ENCODE measurements around the gene AUTS2.

Gene AUTS2

DNA sequence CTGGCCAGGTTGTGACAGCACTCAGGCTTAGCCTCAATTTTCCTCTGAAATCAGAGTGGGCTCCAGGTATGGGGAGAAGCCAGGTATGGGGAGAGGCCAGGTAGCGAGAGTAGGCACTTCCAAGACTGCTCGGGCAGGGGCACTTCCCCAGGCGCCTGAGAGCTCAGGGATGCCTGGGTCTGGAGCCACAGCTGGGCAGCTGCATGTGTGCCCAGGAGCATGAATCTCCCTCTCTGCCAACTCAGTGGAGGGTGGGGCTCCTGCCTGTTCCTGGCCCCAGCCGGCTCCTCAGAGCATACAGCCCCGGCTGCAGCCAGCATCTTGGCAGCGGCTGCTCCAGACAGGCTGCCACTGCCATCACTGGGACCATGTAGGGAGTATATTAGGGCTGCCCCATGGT, 313.9 kb downstream of the AUTS2 start:
- Mint-ChIP-seq H3K4me1 (ENCODE audit: low read depth) (no peaks in the 10 kb centered on the region), H3K36me3 (no peaks in the 10 kb centered on the region), H3K27ac (no peak overlapping the region), H3K9me3 (ENCODE audit: low read depth) (peaks cover 3% of the 10 kb centered on the region), H3K27me3 (no peaks in the 10 kb centered on the region), H3K4me3 (no peak overlapping the region)

- Mint-ChIP-seq H3K9me3 (ENCODE audit: low read depth) (peaks cover 3% of the 10 kb centered on the region), H3K27me3 (no peaks in the 10 kb centered on the region), H3K36me3 (no peaks in the 10 kb centered on the region), H3K27ac (no peak overlapping the region), H3K4me1 (ENCODE audit: low read depth) (no peaks in the 10 kb centered on the region), H3K4me3 (no peak overlapping the region)
Observed at GRCh38 chr7:69912846-69913245, 314.6 kb downstream of the AUTS2 start.

GRCh38 chr7:69919426-69920111, 321.3 kb downstream of the AUTS2 start:
- Mint-ChIP-seq H3K9me3 (ENCODE audit: low read depth) (no peaks in the 10 kb centered on the region), H3K27me3 (no peaks in the 10 kb centered on the region), H3K4me1 (ENCODE audit: low read depth) (no peaks in the 10 kb centered on the region), H3K36me3 (no peaks in the 10 kb centered on the region), H3K4me3 (no peak overlapping the region), H3K27ac (no peak overlapping the region)

GRCh38 chr7:69920797-69921196, 322.5 kb downstream of the AUTS2 start:
- Mint-ChIP-seq H3K4me1 (ENCODE audit: low read depth) (no peaks in the 10 kb centered on the region), H3K27me3 (no peaks in the 10 kb centered on the region), H3K36me3 (no peaks in the 10 kb centered on the region), H3K9me3 (ENCODE audit: low read depth) (no peaks in the 10 kb centered on the region), H3K27ac (no peak overlapping the region), H3K4me3 (no peak overlapping the region)

- Mint-ChIP-seq H3K9me3 (ENCODE audit: low read depth) (no peaks in the 10 kb centered on the region), H3K4me3 (no peak overlapping the region), H3K4me1 (ENCODE audit: low read depth) (no peaks in the 10 kb centered on the region), H3K27ac (no peak overlapping the region), H3K27me3 (no peaks in the 10 kb centered on the region), H3K36me3 (no peaks in the 10 kb centered on the region)
Observed at GRCh38 chr7:69922026-69922803, 323.9 kb downstream of the AUTS2 start.

DNA sequence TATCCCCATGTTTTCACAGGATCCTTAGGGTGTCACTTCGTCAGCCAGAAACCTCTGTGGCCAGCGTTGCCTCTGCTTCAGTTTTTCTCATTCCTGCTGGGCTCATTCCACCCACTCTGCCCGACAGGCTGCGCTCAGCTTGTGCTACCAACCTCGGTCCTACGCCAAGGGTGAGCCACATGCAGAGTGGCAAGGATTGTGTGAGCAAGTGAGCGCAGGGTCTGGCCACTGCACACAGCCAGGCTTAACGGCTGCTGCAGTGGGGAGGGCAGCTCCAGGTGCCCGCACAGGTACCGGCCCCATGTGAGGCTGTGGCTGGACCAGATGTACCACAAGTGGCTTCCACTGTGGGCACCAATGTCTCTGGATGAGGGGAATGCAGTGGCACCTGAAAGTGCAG, 329.2 kb downstream of the AUTS2 start:
- H3K27ac Mint-ChIP-seq: no peak overlapping the region

GRCh38 chr7:69928621-69929020, 330.3 kb downstream of the AUTS2 start:
- H3K4me1 Mint-ChIP-seq (ENCODE audit: low read depth): no peaks in the 10 kb centered on the region
- H3K27ac Mint-ChIP-seq: no peak overlapping the region
- H3K27me3 Mint-ChIP-seq: no peaks in the 10 kb centered on the region
- no peak overlapping the region for H3K4me3 Mint-ChIP-seq
- no peaks in the 10 kb centered on the region for H3K9me3 Mint-ChIP-seq (ENCODE audit: low read depth)
- no peaks in the 10 kb centered on the region for H3K36me3 Mint-ChIP-seq

More for the DNA sequence above, 329.2 kb downstream of the AUTS2 start:
- Mint-ChIP-seq H3K36me3 (no peaks in the 10 kb centered on the region), H3K4me1 (ENCODE audit: low read depth) (no peaks in the 10 kb centered on the region), H3K27me3 (no peaks in the 10 kb centered on the region), H3K4me3 (no peak overlapping the region), H3K9me3 (ENCODE audit: low read depth) (no peaks in the 10 kb centered on the region)

- no peaks in the 10 kb centered on the region for H3K4me1 Mint-ChIP-seq (ENCODE audit: low read depth)
- H3K27me3 Mint-ChIP-seq: no peaks in the 10 kb centered on the region
- H3K9me3 Mint-ChIP-seq (ENCODE audit: low read depth): no peaks in the 10 kb centered on the region
- H3K36me3 Mint-ChIP-seq: no peaks in the 10 kb centered on the region
- no peak overlapping the region for H3K4me3 Mint-ChIP-seq
- H3K27ac Mint-ChIP-seq: no peak overlapping the region
Observed at GRCh38 chr7:69929622-69930021, 331.3 kb downstream of the AUTS2 start.

- no peak overlapping the region for H3K27ac Mint-ChIP-seq
- H3K27me3 Mint-ChIP-seq: no peaks in the 10 kb centered on the region
- H3K4me3 Mint-ChIP-seq: no peak overlapping the region
Observed at GRCh38 chr7:69932034-69932628, 333.9 kb downstream of the AUTS2 start.

GRCh38 chr7:69934144-69934903, 336.0 kb downstream of the AUTS2 start:
- Mint-ChIP-seq H3K4me1 (ENCODE audit: low read depth) (no peaks in the 10 kb centered on the region), H3K27ac (no peak overlapping the region), H3K36me3 (no peaks in the 10 kb centered on the region), H3K27me3 (no peaks in the 10 kb centered on the region), H3K4me3 (no peak overlapping the region), H3K9me3 (ENCODE audit: low read depth) (no peaks in the 10 kb centered on the region)

More at GRCh38 chr7:69932034-69932628, 333.9 kb downstream of the AUTS2 start:
- Mint-ChIP-seq H3K4me1 (ENCODE audit: low read depth) (no peaks in the 10 kb centered on the region), H3K9me3 (ENCODE audit: low read depth) (no peaks in the 10 kb centered on the region), H3K36me3 (no peaks in the 10 kb centered on the region)

GRCh38 chr7:69935107-69935506, 336.8 kb downstream of the AUTS2 start:
- no peaks in the 10 kb centered on the region for H3K36me3 Mint-ChIP-seq

DNA sequence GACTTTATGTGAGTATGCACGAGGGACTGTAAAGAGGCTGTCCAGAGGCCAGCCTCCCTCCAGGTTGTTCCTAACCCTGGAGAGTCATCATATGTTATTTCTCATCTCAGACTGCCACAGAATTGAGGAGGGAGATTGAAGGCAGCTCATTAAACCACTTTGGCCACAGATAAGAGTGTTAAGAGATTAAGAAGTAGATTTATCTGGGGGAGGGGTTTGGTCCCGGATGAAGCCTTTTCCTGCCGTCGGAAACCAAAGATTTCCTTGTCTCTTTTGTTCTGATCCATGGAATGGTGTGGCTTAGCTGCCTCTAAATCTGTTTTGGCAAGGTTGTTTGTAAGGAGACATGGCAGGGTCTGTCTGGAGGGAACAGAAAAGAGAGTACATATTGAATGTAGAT, 338.8 kb downstream of the AUTS2 start:
- Mint-ChIP-seq H3K27ac (no peak overlapping the region), H3K36me3 (no peaks in the 10 kb centered on the region), H3K27me3 (peaks cover 1% of the 10 kb centered on the region), H3K9me3 (ENCODE audit: low read depth) (no peaks in the 10 kb centered on the region), H3K4me1 (ENCODE audit: low read depth) (no peaks in the 10 kb centered on the region), H3K4me3 (no peak overlapping the region)

More at GRCh38 chr7:69935107-69935506, 336.8 kb downstream of the AUTS2 start:
- Mint-ChIP-seq H3K4me3 (no peak overlapping the region), H3K27me3 (no peaks in the 10 kb centered on the region), H3K4me1 (ENCODE audit: low read depth) (no peaks in the 10 kb centered on the region), H3K9me3 (ENCODE audit: low read depth) (no peaks in the 10 kb centered on the region), H3K27ac (no peak overlapping the region)

DNA sequence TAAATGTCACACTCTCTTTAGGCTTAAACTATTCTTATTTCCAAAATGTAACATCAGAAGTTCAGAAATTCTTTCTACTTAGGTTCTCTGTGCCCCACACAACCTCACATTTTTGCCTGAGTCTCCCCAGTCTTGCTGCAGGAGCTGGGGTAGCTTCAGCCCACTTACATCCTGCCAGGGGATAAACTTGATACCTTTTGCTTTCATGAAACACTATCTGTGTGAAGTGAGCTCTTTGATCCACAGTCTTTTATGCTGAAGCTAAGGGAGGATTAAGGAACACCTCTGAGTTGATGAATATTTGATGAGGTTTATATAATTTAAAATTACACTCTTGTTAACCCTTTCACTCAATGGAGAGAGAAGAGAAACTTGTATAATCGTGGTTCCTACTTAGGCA, 341.0 kb downstream of the AUTS2 start:
- Mint-ChIP-seq H3K36me3 (no peaks in the 10 kb centered on the region), H3K9me3 (ENCODE audit: low read depth) (no peaks in the 10 kb centered on the region), H3K4me1 (ENCODE audit: low read depth) (no peaks in the 10 kb centered on the region), H3K27me3 (peaks cover 1% of the 10 kb centered on the region), H3K27ac (no peak overlapping the region), H3K4me3 (no peak overlapping the region)

GRCh38 chr7:69941077-69941651, 342.9 kb downstream of the AUTS2 start:
- Mint-ChIP-seq H3K4me1 (ENCODE audit: low read depth) (no peaks in the 10 kb centered on the region), H3K4me3 (no peak overlapping the region), H3K27ac (no peak overlapping the region), H3K9me3 (ENCODE audit: low read depth) (no peaks in the 10 kb centered on the region), H3K36me3 (no peaks in the 10 kb centered on the region), H3K27me3 (peaks cover 1% of the 10 kb centered on the region)
